Coronary artery (tissue), 2 donors: ENCODE results near the gene SUDS3.

Experiments
- DNase-seq: peaks from one replicate; pipeline ENCODE4 v3.0.0-alpha.2; 2017; ENCODE audit warnings: low spot score
- H3K27ac ChIP-seq, 2 donors: fragments of 200-600 bp; sonication (generic); one replicate each; pipeline ENCODE4 v1.5.1; 2016 to 2019
- H3K4me3 ChIP-seq: fragments of 200-600 bp; sonication (generic); 2 replicates; pipeline ENCODE4 v1.5.1; 2016; ENCODE audit warnings: mild to moderate bottlenecking, moderate library complexity
- CTCF ChIP-seq: fragments of 200-600 bp; sonication (generic); IDR thresholded peaks from one replicate; pipeline ENCODE4 v1.5.1; 2019; ENCODE audit warnings: antibody characterized with exemption

The SUDS3 gene

GRCh38 chr12:118465706-118466105 lies 89.4 kb downstream of the SUDS3 start:
- Histone ChIP-seq H3K27ac (no peak overlapping the region), H3K4me3 (no peak overlapping the region)
- TF ChIP-seq CTCF = no peak
- no peak for DNase-seq
